ENCODE data around the gene MAST3.

DNA sequence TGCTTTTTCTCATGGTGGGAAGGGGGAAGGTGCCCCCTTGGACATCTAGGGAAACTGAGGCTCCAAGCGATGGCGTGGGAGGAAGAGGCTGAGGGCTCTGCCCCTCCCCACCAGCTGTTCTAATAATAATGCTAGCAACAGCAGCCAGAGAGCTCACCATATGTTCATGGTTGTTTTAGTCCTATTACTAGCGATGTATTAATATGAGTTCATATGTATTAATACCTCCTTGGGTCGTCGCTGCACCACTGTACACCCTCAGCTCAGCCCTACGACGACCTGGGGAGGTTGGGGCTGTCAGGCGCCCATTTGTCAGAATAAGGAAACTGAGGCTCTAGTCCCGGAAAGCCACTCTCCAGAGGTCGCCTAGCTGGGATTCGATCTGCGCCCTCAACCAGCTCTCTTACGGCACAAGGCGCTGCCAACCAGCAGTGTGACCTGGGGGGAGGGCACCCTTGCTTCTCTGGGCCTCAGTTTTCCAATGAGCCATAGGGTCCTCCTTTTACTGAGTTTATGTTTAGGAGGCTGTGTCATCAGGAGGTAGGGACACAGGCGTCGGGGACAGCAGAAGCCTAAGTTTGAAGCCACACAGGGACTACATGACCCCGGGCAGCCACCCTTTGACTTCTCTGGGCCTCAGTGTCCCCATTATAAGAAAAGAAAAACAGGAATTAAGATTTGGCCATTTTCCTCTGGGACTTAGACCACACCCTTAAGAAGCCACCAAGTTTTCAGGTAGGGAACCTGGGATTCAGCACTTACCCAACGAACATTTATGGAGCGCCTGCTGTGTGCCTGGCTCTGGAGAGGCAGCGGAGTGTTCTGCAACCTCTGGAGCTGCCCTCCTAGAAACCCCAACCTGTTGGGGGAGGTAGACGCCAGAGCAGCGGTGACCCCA, 664 bp downstream of the MAST3 start:
- TF ChIP-seq CTCF (CRISPR knock-in tag; IDR thresholded peaks at IDR 0.05), result no peak
- no peak for TF ChIP-seq MAZ (IDR thresholded peaks at IDR 0.05; ENCODE audit: borderline replicate concordance, low read depth, low read length)
- TF ChIP-seq MAZ (CRISPR knock-in tag; IDR thresholded peaks at IDR 0.05; ENCODE audit: low read depth), result no peak
- no peak for TF ChIP-seq ATF4 (CRISPR knock-in tag; IDR thresholded peaks at IDR 0.05)
- TF ChIP-seq TCF7 (IDR thresholded peaks at IDR 0.05; ENCODE audit: low read depth), result no peak

Data from HepG2 (cell line).